ENCODE measurements around the gene ANKRD12. TPM values are rescaled to one million over a fixed set of nuclear protein-coding genes. Genes with fewer than 3 reads are reported as not detected.

Gene ANKRD12
- total and polyA plus RNA-seq, 2 donors (not counting 1 experiment from before 2014, with no cell fraction given) = 8.0 to 183 TPM

- H4K20me1 ChIP-seq (ENCODE audit: control insufficient read depth, insufficient read depth, low read length, poor library complexity, severe bottlenecking) = no peaks in the 10 kb centered on the region
- Mint-ChIP-seq H3K4me3 (no peak overlapping the region), H3K9me3 (ENCODE audit: insufficient read depth) (no peaks in the 10 kb centered on the region), H3K4me1 (peaks cover 27% of the 10 kb centered on the region), H3K27ac (no peak overlapping the region), H3K27me3 (no peaks in the 10 kb centered on the region)
- H3K4me1 ChIP-seq (ENCODE audit: control insufficient read depth in 2 of 2, insufficient read depth in 2 of 2, low read length in 2 of 2) = peaks cover 19% of the 10 kb centered on the region in 2 donors
- H3K4me2 ChIP-seq (replicated peaks; ENCODE audit: low read depth, low read length, poor library complexity, severe bottlenecking) = no peak overlapping the region
- ChIA-PET POLR2A (interaction anchor here (1.5 kb wide), 1 partner anchor 40 kb away, joined by 4 read pairs; the partner anchor contains the start of gene ANKRD12), CTCF (interaction anchor here (1.1 to 2.8 kb wide), 3 partner anchors 14 to 43 kb away, joined by 3 to 14 read pairs (median 4); no protein-coding TSS in a partner anchor)
- no peak overlapping the region for H3K9ac ChIP-seq (ENCODE audit: low read length)
- intact Hi-C loops (cut with micrococcal nuclease) = no loop called here
- no peaks in the 10 kb centered on the region for H3K9me3 ChIP-seq (ENCODE audit: control extremely low read depth in 1 of 3, control insufficient read depth in 2 of 3, insufficient read depth in 1 of 3, low read length in 2 of 3)
- no peaks in the 10 kb centered on the region for H3K79me2 ChIP-seq (ENCODE audit: control insufficient read depth, insufficient read depth, low read length)
- H3K36me3 ChIP-seq (replicated peaks in 1 of 2; ENCODE audit: control extremely low read depth in 1 of 2, control insufficient read depth in 1 of 2, extremely low read depth in 1 of 2, insufficient read depth in 2 of 2, low read length in 1 of 2) = no peaks in the 10 kb centered on the region
- H3K27me3 ChIP-seq (replicated peaks in 1 of 4; ENCODE audit: control extremely low read depth in 1 of 4, control insufficient read depth in 3 of 4, insufficient read depth in 4 of 4, low read length in 3 of 4) = no peaks in the 10 kb centered on the region
- no peak for DNase-seq
- no peak for ATAC-seq (ENCODE audit: low read depth)
- WGBS (ENCODE audit: insufficient coverage) = 100% methylated on average over 1 of the region's 2 CpGs
- H2AFZ ChIP-seq (ENCODE audit: insufficient read depth, low read depth, low read length, poor library complexity, severe bottlenecking) = no peak overlapping the region
- TF ChIP-seq CTCF (IDR thresholded peaks at IDR 0.05) = no peak
- TF ChIP-seq EZH2 (IDR thresholded peaks at IDR 0.05; ENCODE audit: borderline replicate concordance, insufficient read depth, low read depth, low read length, poor library complexity, severe bottlenecking) = no peak
- H3K27ac ChIP-seq (ENCODE audit: low read length in 2 of 2) = no peak overlapping the region
- no peak overlapping the region for H3K4me3 ChIP-seq (ENCODE audit: control extremely low read depth in 1 of 5, extremely low read depth in 1 of 5, insufficient read depth in 1 of 5, low read depth in 2 of 5, low read length in 4 of 5)
Measured at GRCh38 chr18:9096685-9097084, 39.9 kb upstream of the ANKRD12 start.

- Mint-ChIP-seq H3K27ac (no peak overlapping the region), H3K9me3 (ENCODE audit: insufficient read depth) (no peaks in the 10 kb centered on the region), H3K4me1 (peaks cover 29% of the 10 kb centered on the region), H3K4me3 (no peak overlapping the region), H3K27me3 (no peaks in the 10 kb centered on the region)
- H2AFZ ChIP-seq (ENCODE audit: insufficient read depth, low read depth, low read length, poor library complexity, severe bottlenecking) = no peak overlapping the region
- H3K36me3 ChIP-seq (replicated peaks in 1 of 2; ENCODE audit: control extremely low read depth in 1 of 2, control insufficient read depth in 1 of 2, extremely low read depth in 1 of 2, insufficient read depth in 2 of 2, low read length in 1 of 2) = no peaks in the 10 kb centered on the region
- no peak overlapping the region for H3K4me2 ChIP-seq (replicated peaks; ENCODE audit: low read depth, low read length, poor library complexity, severe bottlenecking)
- H3K4me3 ChIP-seq (ENCODE audit: control extremely low read depth in 1 of 5, extremely low read depth in 1 of 5, insufficient read depth in 1 of 5, low read depth in 2 of 5, low read length in 4 of 5) = no peak overlapping the region
- DNase-seq (no peak), ATAC-seq (ENCODE audit: low read depth) (no peak)
- H3K79me2 ChIP-seq (ENCODE audit: control insufficient read depth, insufficient read depth, low read length) = no peaks in the 10 kb centered on the region
- CTCF ChIA-PET = interaction anchor here (0.8 to 2.8 kb wide), 2 partner anchors 20 to 24 kb away, joined by 3 to 14 read pairs; no protein-coding TSS in a partner anchor
- H3K4me1 ChIP-seq (ENCODE audit: control insufficient read depth in 2 of 2, insufficient read depth in 2 of 2, low read length in 2 of 2) = peaks cover 20 to 22% of the 10 kb centered on the region in 2 donors
- H3K27me3 ChIP-seq (replicated peaks in 1 of 4; ENCODE audit: control extremely low read depth in 1 of 4, control insufficient read depth in 3 of 4, insufficient read depth in 4 of 4, low read length in 3 of 4) = no peaks in the 10 kb centered on the region
- TF ChIP-seq CTCF (IDR thresholded peaks at IDR 0.05) (no peak), EZH2 (IDR thresholded peaks at IDR 0.05; ENCODE audit: borderline replicate concordance, insufficient read depth, low read depth, low read length, poor library complexity, severe bottlenecking) (no peak)
- intact Hi-C loops (cut with micrococcal nuclease) = no loop called here
- no peak overlapping the region for H3K27ac ChIP-seq (ENCODE audit: low read length in 2 of 2)
- H3K9ac ChIP-seq (ENCODE audit: low read length) = no peak overlapping the region
- POLR2A ChIA-PET = no interaction called here
- H3K9me3 ChIP-seq (ENCODE audit: control extremely low read depth in 1 of 3, control insufficient read depth in 2 of 3, insufficient read depth in 1 of 3, low read length in 2 of 3) = no peaks in the 10 kb centered on the region
- 100% methylated on average over 2 of the region's 2 CpGs for WGBS (ENCODE audit: insufficient coverage)
- H4K20me1 ChIP-seq (ENCODE audit: control insufficient read depth, insufficient read depth, low read length, poor library complexity, severe bottlenecking) = no peaks in the 10 kb centered on the region
Measured at GRCh38 chr18:9097349-9097748, 39.2 kb upstream of the ANKRD12 start.

Measured in B cell (primary cell).